ENCODE results near the gene ATP1B1.

- no peak for TF ChIP-seq ELF4 (CRISPR knock-in tag; IDR thresholded peaks at IDR 0.05; ENCODE audit: low read depth)
- TF ChIP-seq CTCF (IDR thresholded peaks at IDR 0.05) = no peak
- TF ChIP-seq ATF3 (CRISPR knock-in tag; conservative IDR thresholded peaks at IDR 0.05) = no peak
- no peak for TF ChIP-seq OVOL2 (CRISPR knock-in tag; IDR thresholded peaks at IDR 0.05; ENCODE audit: borderline replicate concordance)
- no peak for TF ChIP-seq PREB (CRISPR knock-in tag; IDR thresholded peaks at IDR 0.05; ENCODE audit: borderline replicate concordance)
- TF ChIP-seq NR2C2 (CRISPR knock-in tag; IDR thresholded peaks at IDR 0.05) = no peak
- no peak for TF ChIP-seq SP1 (CRISPR knock-in tag; conservative IDR thresholded peaks at IDR 0.05)
- TF ChIP-seq STAT6 (CRISPR knock-in tag; conservative IDR thresholded peaks at IDR 0.05; ENCODE audit: low read depth) = no peak
- no peak for TF ChIP-seq FOXJ3 (CRISPR knock-in tag; IDR thresholded peaks at IDR 0.05; ENCODE audit: borderline replicate concordance)
These were observed 22.1 kb downstream of the ATP1B1 start for GRCh38 chr1:169128562-169128961.

Measured in WTC11 (cell line).